GM12875 (cell line): ENCODE data around the gene LTB.

ENCODE experiments used
- H3K4me3 ChIP-seq: one replicate; pipeline ENCODE4 v1.5.1; 2011; ENCODE audit warnings: low read depth, low read length, control low read depth
- TF ChIP-seq, protein P1 (sequence below): IDR thresholded peaks from 2 replicates; pipeline ENCODE4 v1.5.1; 2011; ENCODE audit warnings: low read depth, mild to moderate bottlenecking, control low read depth, inconsistent platforms, low read length, moderate library complexity, borderline replicate concordance; ENCODE audit not compliant: insufficient read depth

Gene LTB, protein sequence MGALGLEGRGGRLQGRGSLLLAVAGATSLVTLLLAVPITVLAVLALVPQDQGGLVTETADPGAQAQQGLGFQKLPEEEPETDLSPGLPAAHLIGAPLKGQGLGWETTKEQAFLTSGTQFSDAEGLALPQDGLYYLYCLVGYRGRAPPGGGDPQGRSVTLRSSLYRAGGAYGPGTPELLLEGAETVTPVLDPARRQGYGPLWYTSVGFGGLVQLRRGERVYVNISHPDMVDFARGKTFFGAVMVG

DNA sequence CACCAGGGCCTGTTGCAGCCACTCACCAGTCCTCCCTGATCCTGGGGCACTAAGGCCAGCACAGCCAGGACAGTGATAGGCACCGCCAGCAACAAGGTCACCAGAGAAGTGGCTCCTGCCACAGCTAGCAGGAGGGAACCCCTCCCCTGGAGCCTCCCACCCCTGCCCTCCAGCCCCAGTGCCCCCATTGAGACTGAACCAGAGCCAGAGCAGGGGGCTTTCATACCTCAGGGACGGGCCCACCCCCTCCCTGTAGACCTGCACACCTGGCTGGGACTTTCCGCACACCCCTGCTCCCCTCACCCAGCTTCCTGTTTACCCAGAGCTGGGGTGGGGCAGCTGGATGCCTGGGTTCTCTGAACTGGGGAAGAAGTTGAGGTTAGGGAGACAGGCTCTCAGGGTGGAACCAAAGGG is at the start of gene LTB:
Gene LTB (minus strand): TSS at position 195 of the 414 bp plus-strand sequence. CDS start 7 bp downstream, at position 188.
- TF ChIP-seq, protein P1, sequence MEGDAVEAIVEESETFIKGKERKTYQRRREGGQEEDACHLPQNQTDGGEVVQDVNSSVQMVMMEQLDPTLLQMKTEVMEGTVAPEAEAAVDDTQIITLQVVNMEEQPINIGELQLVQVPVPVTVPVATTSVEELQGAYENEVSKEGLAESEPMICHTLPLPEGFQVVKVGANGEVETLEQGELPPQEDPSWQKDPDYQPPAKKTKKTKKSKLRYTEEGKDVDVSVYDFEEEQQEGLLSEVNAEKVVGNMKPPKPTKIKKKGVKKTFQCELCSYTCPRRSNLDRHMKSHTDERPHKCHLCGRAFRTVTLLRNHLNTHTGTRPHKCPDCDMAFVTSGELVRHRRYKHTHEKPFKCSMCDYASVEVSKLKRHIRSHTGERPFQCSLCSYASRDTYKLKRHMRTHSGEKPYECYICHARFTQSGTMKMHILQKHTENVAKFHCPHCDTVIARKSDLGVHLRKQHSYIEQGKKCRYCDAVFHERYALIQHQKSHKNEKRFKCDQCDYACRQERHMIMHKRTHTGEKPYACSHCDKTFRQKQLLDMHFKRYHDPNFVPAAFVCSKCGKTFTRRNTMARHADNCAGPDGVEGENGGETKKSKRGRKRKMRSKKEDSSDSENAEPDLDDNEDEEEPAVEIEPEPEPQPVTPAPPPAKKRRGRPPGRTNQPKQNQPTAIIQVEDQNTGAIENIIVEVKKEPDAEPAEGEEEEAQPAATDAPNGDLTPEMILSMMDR: no peak

DNA sequence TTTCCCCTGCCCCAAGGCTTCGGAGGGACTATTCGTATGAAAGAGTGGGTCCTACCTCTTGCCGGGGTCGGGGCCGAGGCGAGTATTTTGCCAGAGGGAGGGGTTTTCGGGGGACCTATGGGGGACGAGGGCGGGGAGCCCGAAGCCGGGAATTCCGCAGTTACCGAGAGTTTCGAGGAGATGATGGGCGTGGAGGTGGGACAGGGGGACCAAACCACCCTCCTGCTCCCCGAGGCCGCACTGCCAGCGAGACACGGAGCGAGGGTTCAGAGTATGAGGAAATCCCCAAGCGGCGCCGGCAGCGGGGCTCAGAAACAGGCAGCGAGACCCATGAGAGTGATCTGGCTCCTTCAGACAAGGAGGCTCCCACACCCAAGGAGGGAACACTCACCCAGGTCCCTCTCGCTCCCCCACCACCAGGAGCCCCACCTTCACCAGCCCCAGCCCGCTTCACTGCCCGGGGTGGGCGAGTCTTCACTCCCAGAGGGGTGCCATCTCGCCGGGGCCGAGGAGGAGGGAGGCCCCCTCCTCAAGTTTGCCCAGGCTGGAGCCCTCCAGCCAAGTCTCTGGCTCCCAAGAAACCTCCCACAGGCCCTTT is 49.6 kb upstream of the LTB start:
- H3K4me3 ChIP-seq: no peak overlapping the region
- TF ChIP-seq, protein P1: no peak

More for the DNA sequence above, at the start of gene LTB:
- H3K4me3 ChIP-seq: peak within 1 kb of the TSS; percentile 64

DNA sequence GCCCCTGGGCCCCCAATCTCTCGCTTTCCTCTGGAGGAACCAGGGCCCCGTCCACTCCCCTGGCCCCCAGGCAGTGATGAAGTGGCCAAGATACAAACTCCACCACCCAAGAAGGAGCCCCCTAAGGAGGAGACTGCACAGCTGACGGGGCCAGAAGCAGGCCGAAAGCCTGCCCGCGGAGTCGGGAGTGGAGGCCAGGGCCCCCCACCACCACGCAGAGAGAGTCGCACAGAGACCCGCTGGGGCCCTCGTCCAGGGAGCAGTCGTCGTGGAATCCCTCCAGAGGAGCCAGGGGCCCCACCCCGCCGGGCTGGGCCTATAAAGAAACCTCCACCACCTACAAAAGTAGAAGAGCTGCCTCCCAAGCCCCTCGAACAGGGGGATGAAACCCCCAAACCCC is 49.0 kb upstream of the LTB start:
- TF ChIP-seq, protein P1: no peak
- no peak overlapping the region for H3K4me3 ChIP-seq

DNA sequence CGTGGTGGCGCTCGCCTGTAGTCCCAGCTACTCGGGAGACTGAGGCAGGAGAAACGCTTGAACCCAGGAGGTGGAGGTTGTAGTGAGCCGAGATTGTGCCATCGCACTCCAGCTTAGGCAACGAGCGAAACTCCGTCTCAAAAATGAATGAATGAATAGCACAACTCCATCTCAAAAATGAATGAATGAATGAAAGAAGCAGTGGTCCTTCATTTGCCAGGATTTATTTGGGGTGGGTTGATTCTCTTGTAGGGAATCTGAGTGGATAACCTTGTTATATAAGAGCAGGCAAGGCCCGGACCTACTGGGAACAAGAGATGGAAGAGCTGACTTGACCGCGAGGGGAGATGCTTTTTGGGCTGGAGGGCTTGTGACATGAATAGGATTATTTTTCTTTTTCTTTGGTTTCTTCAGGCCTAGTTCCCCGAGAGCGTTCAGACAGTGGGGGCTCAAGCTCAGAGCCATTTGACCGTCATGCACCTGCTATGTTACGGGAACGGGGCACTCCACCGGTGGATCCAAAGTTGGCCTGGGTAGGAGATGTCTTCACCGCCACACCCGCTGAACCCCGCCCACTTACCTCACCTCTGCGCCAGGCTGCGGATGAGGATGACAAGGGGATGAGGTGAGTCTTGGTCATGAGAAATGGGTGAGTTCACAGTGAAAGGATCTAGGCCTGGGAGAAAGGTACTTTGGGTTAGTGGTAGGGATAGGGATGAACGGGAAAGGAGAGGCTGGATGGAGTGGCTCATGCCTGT is 48.1 kb upstream of the LTB start:
- TF ChIP-seq, protein P1: no peak
- H3K4me3 ChIP-seq: no peak overlapping the region

DNA sequence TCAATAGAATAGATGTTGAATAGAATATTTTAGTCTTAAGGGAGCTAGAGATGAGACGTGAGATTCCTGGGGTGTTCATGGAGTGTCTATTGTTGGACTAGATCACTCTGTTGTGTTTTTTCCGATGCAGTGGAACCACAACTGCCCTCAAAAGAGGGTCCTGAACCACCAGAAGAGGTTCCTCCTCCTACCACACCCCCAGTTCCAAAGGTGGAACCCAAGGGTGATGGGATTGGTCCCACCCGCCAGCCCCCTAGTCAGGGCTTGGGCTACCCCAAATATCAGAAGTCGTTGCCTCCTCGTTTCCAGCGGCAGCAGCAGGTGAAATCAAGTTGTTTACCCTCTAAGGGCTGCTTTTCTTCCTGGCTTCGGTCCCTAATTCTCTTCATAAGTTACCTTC is 46.8 kb upstream of the LTB start:
- TF ChIP-seq, protein P1: no peak
- H3K4me3 ChIP-seq: no peak overlapping the region

DNA sequence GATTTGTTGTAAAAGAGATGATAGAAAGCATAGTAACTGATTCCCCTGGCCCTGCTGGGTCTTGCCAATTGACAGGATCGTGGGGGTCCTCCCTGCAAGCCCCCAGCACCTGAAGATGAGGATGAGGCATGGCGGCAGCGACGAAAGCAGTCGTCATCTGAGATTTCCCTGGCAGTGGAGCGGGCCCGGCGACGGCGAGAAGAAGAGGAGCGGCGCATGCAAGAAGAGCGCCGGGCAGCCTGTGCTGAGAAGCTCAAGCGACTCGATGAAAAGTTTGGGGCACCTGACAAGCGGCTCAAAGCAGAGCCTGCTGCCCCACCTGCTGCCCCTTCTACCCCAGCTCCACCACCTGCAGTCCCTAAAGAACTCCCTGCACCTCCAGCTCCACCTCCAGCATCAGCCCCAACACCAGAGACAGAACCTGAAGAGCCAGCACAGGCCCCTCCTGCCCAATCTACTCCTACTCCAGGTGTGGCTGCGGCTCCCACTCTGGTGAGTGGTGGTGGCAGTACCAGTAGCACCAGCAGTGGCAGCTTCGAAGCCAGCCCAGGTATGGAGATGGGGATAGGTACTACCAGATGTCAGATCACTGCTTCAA is 45.6 kb upstream of the LTB start:
- TF ChIP-seq, protein P1: no peak
- H3K4me3 ChIP-seq: no peak overlapping the region
